ENCODE data around the gene ACSM2A.
"Not testable (repeated sequence)": the region's sequence is repeated elsewhere in the genome, so short reads cannot be mapped to it uniquely, and the experiment has no call there.

The ACSM2A gene

DNA sequence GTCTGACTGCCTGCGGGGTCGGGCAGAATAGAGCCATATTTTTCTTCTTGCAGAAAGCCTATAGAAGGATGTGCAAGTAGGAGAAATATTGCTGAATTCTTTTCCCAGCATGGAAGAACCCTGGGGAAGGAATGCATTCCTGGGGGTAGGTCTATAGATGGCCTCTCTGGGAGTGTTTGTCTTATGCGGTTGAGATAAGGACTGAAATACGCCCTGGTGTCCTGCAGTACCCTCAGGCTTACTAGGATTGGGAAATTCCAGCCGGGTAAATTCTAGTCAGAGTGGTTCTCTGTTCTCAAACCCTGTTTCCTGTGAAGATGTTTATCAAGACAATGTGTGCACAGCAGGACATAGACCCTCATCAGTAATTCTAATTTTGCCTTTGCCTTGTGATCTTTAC, 2.3 kb downstream of the ACSM2A start:
- DNase-seq (ENCODE audit: low read depth) = not testable (repeated sequence)

DNA sequence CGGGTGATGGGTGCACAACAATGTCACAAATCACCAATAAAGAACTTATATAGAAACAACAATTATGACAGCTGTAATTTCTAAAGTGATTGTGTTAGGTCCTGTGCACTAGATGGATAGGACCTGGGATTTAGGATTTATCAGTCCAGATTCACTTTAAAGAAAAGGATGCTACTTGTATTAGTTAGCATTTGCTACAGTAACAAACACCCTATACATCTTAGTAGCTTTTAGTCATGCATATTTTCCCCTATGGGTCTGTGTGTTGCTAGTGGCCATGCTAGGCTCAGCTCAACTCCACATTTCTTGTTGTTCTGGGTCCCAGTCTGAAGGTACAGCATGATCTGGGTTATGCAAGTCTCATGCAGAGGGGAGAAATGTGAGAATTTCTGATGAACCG, 7.9 kb downstream of the ACSM2A start:
- DNase-seq (ENCODE audit: low read depth) = not testable (repeated sequence)

DNA sequence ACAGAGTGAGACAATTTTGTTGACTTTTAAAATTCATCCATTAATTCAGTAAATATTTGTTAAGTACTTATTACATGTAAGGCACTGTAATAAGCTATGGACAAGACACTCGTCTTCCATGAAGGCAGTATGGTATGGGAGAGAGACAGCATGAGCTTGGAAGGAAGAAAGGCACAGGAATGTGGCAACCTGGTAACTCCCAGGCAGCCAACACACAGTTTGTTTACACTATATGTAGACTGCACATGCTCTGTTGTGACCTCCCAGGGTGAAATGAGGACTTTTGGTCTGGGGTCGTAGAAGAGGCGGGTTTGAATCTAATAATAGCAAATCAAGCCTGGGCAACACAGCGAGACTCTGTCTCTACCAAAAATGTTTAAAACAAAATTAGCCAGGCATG, 9.0 kb downstream of the ACSM2A start:
- DNase-seq (ENCODE audit: low read depth) = not testable (repeated sequence)

DNA sequence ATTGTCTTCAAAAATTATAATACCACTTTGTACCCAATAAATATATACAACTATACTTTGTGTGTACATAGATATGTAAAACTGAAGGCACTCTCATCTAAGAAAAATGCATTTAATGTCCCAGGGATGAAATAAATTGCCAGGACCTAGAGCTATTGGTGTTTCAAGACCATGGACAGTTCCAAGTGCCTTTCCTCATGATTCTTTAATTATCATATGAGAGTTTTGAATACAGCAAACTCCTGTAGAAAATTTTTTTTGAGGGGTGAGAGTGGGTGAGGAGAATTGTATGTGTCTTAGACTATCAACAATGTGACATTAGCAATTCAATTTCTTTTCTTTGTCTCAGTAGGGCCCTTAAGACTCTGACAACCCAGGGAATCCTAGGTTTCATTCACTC, 17.6 kb downstream of the ACSM2A start:
- not testable (repeated sequence) for DNase-seq (ENCODE audit: low read depth)

DNA sequence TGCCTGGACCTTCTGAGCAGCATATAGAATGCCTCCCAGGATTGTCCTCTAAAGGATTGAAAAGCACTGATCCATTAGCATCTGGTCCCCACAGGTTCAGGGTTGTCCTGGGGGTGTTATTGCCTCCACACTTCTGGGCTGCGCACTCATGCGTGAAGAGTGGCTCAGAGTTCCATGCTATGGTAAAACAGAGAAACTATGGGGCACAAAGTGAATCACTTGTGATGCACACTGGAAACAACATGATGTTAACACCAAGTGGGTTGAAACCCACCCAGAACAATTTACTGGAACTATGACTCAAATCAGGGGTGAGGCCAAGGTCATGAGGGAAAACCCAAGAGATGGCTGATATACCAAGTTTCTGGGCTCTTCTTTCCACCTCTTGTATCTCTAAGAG, 18.6 kb downstream of the ACSM2A start:
- DNase-seq (ENCODE audit: low read depth) = not testable (repeated sequence)

DNA sequence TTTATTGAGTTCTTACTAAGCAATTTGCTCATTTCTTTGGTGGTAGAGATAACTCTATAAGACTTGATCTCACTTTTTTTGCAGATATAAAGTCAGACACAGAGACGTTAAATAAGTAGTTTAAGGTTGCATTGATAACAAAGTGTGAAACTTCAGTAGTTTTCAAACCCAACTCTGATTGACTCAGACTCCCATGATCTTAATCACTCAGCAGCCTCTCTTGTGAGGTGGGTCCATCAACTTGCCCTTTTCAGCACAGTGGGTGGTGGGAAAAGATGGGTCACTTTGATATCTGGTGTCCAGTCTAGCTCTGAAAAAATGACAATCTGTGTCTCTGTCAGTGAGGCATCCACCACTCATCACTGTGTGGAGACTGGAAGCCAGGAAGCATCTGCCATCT, 19.4 kb downstream of the ACSM2A start:
- not testable (repeated sequence) for DNase-seq (ENCODE audit: low read depth)

DNA sequence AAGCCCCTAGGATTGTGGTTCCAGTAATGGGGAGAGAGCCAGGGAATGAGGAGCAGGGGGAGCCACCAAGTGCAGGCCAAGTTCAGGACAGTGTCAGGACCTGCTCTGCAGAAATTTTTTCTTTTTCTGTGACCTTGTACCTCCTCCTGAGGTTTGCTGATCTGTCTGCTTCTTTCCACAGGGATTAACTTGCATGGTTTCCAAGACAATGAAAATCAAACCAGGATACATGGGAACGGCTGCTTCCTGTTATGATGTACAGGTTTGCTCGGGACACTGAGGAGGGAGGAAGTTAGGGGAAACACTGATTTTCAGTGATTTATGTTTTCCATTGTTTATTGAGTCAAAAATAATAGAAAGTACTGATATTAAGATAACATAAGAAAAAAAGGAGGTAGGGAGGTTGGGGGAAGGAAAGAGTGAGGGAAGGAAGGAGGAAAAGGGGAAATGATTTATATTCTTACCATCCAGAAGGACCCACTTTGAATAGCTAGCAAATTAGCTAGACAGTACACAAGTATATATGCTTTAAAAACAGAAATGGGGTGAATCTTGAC, 25.9 kb downstream of the ACSM2A start:
- not testable (repeated sequence) for DNase-seq (ENCODE audit: low read depth)

DNA sequence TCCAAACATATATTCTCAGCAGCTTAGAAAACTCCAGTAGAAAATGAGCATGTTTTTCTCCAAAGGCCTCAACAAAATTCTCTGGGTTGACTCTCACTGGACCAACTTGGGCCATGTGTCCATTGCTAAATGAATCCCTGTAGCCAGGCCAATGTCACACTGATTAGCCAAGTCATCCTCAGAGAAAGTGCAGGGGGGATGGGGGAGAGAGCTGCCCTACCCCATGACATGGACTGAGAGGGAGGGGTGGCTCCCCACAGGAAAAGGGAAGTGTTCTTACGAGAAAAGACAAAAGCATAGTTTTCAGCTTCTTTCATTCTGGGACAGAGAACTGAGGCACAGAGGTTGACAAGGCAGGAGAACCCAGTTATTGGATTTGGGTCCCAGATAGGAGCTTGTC, 32.7 kb downstream of the ACSM2A start:
- DNase-seq (ENCODE audit: low read depth) = not testable (repeated sequence)

DNA sequence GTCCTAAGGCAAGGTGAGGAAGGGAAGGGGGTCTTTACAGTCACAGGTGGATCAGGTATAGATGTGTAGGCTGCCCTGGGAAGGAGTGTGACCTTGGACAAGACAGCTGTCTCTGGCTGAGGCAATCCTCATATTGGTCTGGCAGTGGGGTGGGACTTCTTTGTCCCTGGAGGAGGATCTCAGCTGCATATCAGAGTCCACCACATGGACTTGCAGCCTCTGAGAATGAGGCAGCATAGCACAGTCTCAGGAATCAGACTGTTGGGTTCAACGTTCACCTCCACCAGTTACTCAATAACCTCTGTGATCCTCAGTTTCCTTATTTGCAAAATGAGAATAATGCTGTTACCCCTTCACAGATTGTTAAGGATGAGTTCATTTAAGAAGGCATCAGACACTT, 33.4 kb downstream of the ACSM2A start:
- DNase-seq (ENCODE audit: low read depth) = no peak

DNA sequence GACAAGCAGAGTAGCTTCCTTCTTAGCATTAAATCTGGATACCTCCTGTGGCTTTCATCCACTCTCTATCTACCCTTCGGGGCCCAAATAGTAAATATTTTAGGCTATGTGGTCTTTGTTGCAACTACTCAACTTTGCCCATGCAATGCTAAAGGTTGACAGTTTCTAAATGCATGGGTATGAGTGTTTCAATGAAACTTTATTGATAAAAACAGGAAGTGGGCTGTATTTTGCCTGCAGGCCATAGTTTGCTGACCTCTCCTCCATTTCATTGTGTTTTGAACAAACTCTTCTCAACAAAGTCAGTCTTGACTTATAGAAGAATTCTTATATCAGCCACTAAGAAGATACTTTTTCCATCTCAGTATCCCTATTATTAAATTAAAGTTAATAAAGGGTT, 34.1 kb downstream of the ACSM2A start:
- no peak for DNase-seq (ENCODE audit: low read depth)

DNA sequence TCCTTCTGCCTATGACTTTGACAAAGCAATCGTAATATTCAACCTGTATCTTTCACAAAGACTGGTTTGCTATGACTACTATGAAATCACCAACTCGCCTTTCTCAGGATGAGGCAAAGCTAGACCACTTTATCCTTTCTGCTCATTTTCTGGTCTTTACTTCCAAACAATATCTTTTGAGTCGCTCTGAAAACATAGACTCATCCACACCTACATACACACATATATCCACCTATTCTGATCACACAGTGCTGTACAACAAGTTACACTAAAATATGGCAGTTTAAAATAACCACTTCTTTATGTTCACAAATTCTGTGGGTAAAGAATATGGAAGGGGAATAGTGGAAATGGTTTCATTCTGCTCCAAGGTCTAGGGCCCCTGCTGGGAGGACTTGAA, 39.7 kb downstream of the ACSM2A start:
- not testable (repeated sequence) for DNase-seq (ENCODE audit: low read depth)

DNA sequence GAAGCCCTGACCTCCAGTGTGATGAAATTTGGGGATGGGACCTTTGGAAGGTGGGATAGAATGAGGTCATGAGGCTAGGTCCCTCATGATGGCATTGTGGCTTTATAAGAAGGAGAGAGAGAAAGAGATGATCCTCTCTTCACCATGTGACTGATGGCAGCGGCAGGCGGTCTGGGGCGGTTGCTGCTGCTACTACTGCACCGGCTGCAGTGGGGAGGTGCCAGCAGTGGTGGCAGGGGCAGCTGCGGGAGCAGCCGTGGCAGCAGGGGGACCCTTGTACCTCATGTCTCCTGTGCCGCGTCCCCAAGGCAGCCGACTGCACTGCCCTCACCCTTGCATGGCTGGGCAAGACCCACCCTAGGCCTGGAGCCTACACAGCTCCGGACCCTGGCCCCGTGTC, 40.1 kb downstream of the ACSM2A start:
- not testable (repeated sequence) for DNase-seq (ENCODE audit: low read depth)

DNA sequence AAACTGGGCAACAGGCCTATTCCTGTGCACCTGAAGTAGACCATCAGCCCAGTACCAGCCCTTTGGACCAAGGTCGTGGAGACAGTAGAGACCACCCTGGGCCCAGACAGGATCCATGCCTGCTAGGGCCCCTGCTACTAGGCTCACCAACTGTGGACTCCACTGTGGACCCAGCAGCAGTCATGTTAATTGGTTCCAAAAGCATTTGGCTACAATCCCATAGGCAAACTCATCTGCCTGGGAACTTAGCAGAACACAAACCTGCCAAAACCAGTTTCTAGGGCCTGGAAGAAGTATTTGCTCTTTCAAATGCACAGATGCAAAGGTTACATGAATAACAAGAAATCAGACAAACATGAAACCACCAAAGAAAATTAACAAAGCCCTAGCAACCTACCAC, 53.1 kb downstream of the ACSM2A start:
- no peak for DNase-seq (ENCODE audit: low read depth)

DNA sequence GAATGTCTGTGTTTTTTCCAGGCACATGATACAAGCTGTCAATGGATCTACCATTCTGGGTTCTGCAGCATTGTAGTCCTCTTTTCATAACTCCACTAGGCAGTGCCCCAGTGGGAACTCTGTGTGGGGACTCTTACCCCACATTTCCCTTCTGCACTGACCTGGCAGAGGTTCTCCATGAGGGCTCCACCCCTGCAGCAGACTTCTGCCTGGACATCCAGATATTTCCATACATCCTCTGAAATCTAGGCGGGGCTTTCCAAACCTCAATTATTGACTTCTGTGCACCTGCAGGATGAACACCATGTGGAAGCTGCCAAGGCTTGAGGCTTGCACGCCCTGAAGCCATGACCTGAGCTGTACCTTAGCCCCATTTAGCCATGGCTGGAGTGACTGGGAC, 56.0 kb downstream of the ACSM2A start:
- no peak for DNase-seq (ENCODE audit: low read depth)

DNA sequence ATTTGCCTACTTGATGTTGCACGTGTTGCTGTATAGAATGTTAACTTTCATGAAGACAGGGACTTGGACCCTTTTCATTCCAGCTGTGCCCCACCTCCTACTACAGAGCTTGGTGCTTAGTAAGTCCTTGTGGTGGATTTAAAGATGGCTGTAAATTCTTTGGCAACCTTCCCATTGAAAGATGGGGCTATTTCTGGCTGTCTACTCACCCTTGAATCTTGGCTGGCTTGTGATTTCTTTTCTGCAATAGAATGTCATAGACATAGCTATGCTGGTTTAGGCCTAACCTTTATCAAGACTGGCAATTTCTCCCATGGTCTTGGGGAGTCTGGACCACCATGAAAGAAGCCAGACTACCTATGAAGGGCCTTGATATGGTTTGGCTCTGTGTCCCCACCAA, 59.0 kb downstream of the ACSM2A start:
- no peak for DNase-seq (ENCODE audit: low read depth)

DNA sequence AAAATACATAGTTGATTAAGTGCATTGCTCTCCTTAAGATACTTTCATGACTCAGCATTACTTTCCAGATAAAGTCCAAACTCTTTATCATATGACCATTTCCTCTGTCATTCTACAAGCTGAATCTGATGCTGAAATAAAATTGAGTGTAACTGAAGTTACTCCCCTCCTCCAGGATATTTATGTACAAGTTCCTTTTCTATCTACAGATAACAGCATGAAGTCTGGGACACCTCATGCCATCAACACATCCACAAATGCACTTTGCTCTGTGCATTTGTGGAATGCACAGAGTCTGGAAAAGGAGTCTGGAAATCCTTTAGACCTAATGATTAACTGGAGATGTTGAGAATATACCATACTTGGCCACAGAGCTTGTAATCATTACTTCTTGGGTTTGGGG, 64.4 kb downstream of the ACSM2A start:
- DNase-seq (ENCODE audit: low read depth) = no peak

DNA sequence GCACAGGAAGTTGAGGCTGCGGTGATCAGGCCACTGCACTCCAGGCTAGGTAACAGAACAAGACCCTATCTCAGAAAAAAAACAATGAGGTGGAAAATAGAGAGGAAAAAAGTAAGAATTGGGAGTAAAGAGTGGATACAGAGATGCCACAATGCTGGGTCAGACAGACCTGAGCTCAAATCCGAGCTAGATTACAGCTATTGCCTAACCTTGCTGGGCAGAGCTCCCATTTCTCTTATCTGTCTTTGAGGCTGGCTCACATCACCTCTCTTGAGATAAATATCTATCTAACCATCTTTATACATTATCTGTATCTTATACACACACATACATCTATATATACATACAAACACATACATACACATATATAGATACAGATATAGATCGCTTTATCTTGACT, 65.8 kb downstream of the ACSM2A start:
- DNase-seq (ENCODE audit: low read depth) = no peak

DNA sequence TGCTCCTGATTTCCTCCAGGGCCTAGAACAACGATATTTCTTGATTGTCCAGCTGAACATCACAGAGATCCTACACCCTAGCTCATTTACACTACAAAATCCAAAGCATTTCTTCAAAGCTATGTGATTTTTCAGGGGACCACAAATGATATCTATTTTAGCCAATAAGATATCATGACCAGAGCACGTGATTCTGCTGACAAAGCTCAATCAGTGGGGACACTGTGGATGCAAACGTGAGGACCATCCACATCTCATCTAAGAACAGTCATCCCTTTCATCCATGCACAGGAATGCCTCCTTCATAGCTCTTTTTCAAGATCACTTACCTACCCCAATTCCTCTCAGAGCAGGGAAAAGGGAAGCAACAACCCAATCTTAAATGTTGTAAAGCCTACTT, 67.9 kb downstream of the ACSM2A start:
- no peak for DNase-seq (ENCODE audit: low read depth)

DNA sequence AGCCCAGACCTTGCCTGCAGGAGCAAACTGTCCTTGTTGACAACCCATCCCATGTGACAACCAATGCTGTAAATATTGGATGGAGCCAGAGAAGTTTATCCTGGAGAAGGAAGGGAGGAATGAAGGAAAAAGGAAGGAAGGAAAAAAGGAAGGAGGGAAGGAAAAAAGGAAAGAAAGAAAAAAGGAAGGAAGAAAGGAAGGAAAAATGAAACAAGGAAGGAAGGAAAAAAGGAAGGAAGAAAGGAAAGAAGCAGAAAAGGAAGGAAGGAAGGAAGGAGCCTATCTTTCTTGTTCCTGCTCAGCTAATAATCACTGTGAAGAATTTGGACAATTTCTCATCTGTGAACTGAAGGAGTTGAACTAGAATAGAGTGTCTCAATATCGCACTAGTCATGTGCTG, 68.8 kb downstream of the ACSM2A start:
- DNase-seq (ENCODE audit: low read depth) = no peak

DNA sequence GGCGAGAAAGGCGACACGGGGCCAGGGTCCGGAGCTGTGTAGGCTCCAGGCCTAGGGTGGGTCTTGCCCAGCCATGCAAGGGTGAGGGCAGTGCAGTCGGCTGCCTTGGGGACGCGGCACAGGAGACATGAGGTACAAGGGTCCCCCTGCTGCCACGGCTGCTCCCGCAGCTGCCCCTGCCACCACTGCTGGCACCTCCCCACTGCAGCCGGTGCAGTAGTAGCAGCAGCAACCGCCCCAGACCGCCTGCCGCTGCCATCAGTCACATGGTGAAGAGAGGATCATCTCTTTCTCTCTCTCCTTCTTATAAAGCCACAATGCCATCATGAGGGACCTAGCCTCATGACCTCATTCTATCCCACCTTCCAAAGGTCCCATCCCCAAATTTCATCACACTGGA, 80.5 kb downstream of the ACSM2A start:
- DNase-seq (ENCODE audit: low read depth) = not testable (repeated sequence)

DNA sequence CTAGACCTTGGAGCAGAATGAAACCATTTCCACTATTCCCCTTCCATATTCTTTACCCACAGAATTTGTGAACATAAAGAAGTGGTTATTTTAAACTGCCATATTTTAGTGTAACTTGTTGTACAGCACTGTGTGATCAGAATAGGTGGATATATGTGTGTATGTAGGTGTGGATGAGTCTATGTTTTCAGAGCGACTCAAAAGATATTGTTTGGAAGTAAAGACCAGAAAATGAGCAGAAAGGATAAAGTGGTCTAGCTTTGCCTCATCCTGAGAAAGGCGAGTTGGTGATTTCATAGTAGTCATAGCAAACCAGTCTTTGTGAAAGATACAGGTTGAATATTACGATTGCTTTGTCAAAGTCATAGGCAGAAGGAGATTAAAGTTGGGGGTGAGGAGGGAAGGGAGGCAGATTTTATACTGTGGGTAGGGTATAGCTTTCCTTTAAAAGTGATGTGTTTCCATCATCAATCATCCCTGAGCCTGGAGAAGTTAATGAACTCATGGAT, 81.0 kb downstream of the ACSM2A start:
- not testable (repeated sequence) for DNase-seq (ENCODE audit: low read depth)

DNA sequence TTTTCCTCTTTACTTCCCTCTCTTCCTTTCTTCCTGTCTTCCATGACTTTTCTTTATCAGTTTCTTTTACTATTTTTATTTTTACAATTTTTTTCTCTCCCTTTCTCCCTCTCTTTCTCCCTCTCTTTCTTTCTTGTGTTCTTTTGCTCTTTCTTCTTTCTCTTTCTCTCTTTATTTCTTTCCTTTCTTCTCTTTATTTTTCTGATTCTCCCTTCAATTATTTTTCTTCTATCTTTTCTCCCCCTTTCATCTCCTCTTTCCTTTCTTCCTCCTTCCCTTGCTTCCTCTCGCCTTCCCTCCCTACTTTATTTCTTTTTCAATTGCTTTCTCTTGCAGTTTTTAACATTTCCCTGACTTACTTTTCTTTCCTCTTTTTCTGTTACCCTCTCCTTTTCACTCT, 85.3 kb downstream of the ACSM2A start:
- not testable (repeated sequence) for DNase-seq (ENCODE audit: low read depth)

All from fibroblast of gingiva (primary cell).